Measurements from ENCODE around the gene BTNL2.
A peak's percentile ranks its signal among the peaks of the same experiment; 100 is the strongest.

BTNL2 gene

DNA sequence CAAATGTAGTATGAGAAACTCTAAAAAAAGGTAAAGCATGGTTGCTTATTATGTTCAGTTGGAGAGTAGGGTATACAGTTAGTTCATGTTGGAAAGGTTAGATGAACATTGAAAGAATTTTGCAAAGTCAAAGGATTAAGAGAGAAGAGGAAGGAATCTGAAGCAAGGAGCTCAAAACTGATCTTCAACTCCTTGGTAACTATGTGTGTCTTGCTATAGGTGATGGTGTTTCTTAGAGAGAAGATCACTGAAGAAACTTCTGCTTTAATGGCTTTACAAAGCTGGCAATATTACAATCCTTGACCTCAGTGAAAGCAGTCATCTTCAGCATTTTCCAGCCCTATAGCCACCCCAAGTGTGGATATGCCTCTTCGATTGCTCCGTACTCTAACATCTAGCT, 37.5 kb upstream of the BTNL2 start:
- Histone ChIP-seq H3K4me1 (ENCODE audit: control insufficient read depth in 1 of 2, insufficient read depth in 2 of 2, low read length in 2 of 2) (no peaks in the 10 kb centered on the region), H4K91ac (ENCODE audit: low read depth, low read length) (no peak overlapping the region), H3K4ac (ENCODE audit: low read depth, low read length) (no peak overlapping the region), H4K8ac (ENCODE audit: low read depth, low read length) (no peak overlapping the region), H3K79me2 (ENCODE audit: control insufficient read depth, insufficient read depth, low read length, poor library complexity) (no peaks in the 10 kb centered on the region), H2AK5ac (ENCODE audit: low read length) (no peak overlapping the region), H2BK120ac (ENCODE audit: insufficient read depth, low read length, poor library complexity) (no peak overlapping the region), H3K27me3 (ENCODE audit: insufficient read depth, low read length) (no peaks in the 10 kb centered on the region), H3K4me2 (ENCODE audit: low read length) (no peak overlapping the region), H3K4me3 (ENCODE audit: low read depth, low read length) (no peak overlapping the region), H2BK5ac (ENCODE audit: low read depth, low read length, poor library complexity) (no peak overlapping the region), H3K79me1 (ENCODE audit: low read length) (no peaks in the 10 kb centered on the region), H3K36me3 (ENCODE audit: control insufficient read depth in 1 of 2, insufficient read depth in 2 of 2, low read length in 2 of 2) (no peaks in the 10 kb centered on the region), H3K14ac (ENCODE audit: low read length) (no peak overlapping the region), H2BK12ac (ENCODE audit: low read length) (no peak overlapping the region), H3K27ac (ENCODE audit: low read depth, low read length) (no peak overlapping the region), H4K12ac (ENCODE audit: low read depth, low read length) (no peak overlapping the region), H3K9ac (ENCODE audit: low read length) (no peak overlapping the region), H3K18ac (ENCODE audit: low read length) (no peak overlapping the region), H3K23ac (ENCODE audit: low read length) (no peak overlapping the region), H2AFZ (ENCODE audit: insufficient read depth, low read length, poor library complexity) (no peak overlapping the region), H3K9me3 (ENCODE audit: insufficient read depth, low read depth, low read length) (no peaks in the 10 kb centered on the region)
- no CpG with 5 or more reads among the region's 2 CpGs for WGBS (ENCODE audit: extremely low coverage, insufficient coverage, insufficient read length)
- no peak for DNase-seq

DNA sequence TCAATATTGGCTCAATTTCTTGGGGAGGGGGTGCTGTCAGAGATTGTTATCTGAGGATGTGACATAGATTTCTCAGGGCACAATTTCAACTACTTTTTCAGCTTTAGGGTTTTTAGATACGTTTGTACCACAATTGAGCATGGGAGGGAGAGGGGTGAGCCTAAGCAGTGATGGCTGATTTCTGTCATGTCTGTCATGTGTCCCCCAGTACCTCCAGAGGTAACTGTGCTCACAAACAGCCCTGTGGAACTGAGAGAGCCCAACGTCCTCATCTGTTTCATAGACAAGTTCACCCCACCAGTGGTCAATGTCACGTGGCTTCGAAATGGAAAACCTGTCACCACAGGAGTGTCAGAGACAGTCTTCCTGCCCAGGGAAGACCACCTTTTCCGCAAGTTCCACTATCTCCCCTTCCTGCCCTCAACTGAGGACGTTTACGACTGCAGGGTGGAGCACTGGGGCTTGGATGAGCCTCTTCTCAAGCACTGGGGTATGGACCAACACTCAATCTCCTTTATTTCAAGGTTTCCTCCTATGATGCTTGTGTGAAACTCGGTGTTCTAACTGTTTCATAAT, 36.1 kb upstream of the BTNL2 start:
- no peak overlapping the region for H2BK12ac ChIP-seq (ENCODE audit: low read length)
- no peak overlapping the region for H3K23ac ChIP-seq (ENCODE audit: low read length)
- H3K9me3 ChIP-seq (ENCODE audit: insufficient read depth, low read depth, low read length), result no peaks in the 10 kb centered on the region
- H3K14ac ChIP-seq (ENCODE audit: low read length), result no peak overlapping the region
- H3K79me1 ChIP-seq (ENCODE audit: low read length), result no peaks in the 10 kb centered on the region
- no peaks in the 10 kb centered on the region for H3K79me2 ChIP-seq (ENCODE audit: control insufficient read depth, insufficient read depth, low read length, poor library complexity)
- H3K4me3 ChIP-seq (ENCODE audit: low read depth, low read length), result no peak overlapping the region
- H3K4ac ChIP-seq (ENCODE audit: low read depth, low read length), result no peak overlapping the region
- no peak overlapping the region for H4K8ac ChIP-seq (ENCODE audit: low read depth, low read length)
- H3K27ac ChIP-seq (ENCODE audit: low read depth, low read length), result no peak overlapping the region
- H3K18ac ChIP-seq (ENCODE audit: low read length), result no peak overlapping the region
- H2BK5ac ChIP-seq (ENCODE audit: low read depth, low read length, poor library complexity), result no peak overlapping the region
- no peak overlapping the region for H2BK120ac ChIP-seq (ENCODE audit: insufficient read depth, low read length, poor library complexity)
- no peak overlapping the region for H4K91ac ChIP-seq (ENCODE audit: low read depth, low read length)
- no peak for DNase-seq
- H3K4me2 ChIP-seq (ENCODE audit: low read length), result no peak overlapping the region
- no peak overlapping the region for H2AK5ac ChIP-seq (ENCODE audit: low read length)
- no peaks in the 10 kb centered on the region for H3K27me3 ChIP-seq (ENCODE audit: insufficient read depth, low read length)
- H2AFZ ChIP-seq (ENCODE audit: insufficient read depth, low read length, poor library complexity), result no peak overlapping the region
- WGBS (ENCODE audit: extremely low coverage, insufficient coverage, insufficient read length), result no CpG with 5 or more reads among the region's 8 CpGs
- H3K9ac ChIP-seq (ENCODE audit: low read length), result no peak overlapping the region
- no peaks in the 10 kb centered on the region for H3K36me3 ChIP-seq (ENCODE audit: control insufficient read depth in 1 of 2, insufficient read depth in 2 of 2, low read length in 2 of 2)
- no peaks in the 10 kb centered on the region for H3K4me1 ChIP-seq (ENCODE audit: control insufficient read depth in 1 of 2, insufficient read depth in 2 of 2, low read length in 2 of 2)
- H4K12ac ChIP-seq (ENCODE audit: low read depth, low read length), result no peak overlapping the region

DNA sequence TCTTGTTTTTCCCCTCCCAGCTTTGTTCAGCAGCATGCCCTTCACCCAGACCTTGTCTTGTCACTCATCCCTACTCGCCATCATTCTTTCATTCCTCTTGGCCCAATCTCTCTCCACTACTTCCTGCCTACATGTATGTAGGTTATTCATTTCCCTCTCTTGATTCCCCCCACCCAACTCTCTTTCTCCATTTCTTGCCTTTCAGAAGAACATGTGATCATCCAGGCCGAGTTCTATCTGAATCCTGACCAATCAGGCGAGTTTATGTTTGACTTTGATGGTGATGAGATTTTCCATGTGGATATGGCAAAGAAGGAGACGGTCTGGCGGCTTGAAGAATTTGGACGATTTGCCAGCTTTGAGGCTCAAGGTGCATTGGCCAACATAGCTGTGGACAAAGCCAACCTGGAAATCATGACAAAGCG, 35.3 kb upstream of the BTNL2 start:
- Histone ChIP-seq H3K23ac (ENCODE audit: low read length) (no peak overlapping the region), H3K4ac (ENCODE audit: low read depth, low read length) (no peak overlapping the region), H3K4me1 (ENCODE audit: control insufficient read depth in 1 of 2, insufficient read depth in 2 of 2, low read length in 2 of 2) (no peaks in the 10 kb centered on the region), H3K27me3 (ENCODE audit: insufficient read depth, low read length) (no peaks in the 10 kb centered on the region), H3K36me3 (ENCODE audit: control insufficient read depth in 1 of 2, insufficient read depth in 2 of 2, low read length in 2 of 2) (no peaks in the 10 kb centered on the region), H4K12ac (ENCODE audit: low read depth, low read length) (no peak overlapping the region), H2AFZ (ENCODE audit: insufficient read depth, low read length, poor library complexity) (no peak overlapping the region), H3K9me3 (ENCODE audit: insufficient read depth, low read depth, low read length) (no peaks in the 10 kb centered on the region), H3K4me2 (ENCODE audit: low read length) (no peak overlapping the region), H4K91ac (ENCODE audit: low read depth, low read length) (no peak overlapping the region), H2BK12ac (ENCODE audit: low read length) (no peak overlapping the region), H3K18ac (ENCODE audit: low read length) (no peak overlapping the region), H3K79me2 (ENCODE audit: control insufficient read depth, insufficient read depth, low read length, poor library complexity) (no peaks in the 10 kb centered on the region), H3K9ac (ENCODE audit: low read length) (no peak overlapping the region), H2AK5ac (ENCODE audit: low read length) (no peak overlapping the region), H3K14ac (ENCODE audit: low read length) (no peak overlapping the region), H3K27ac (ENCODE audit: low read depth, low read length) (no peak overlapping the region), H2BK120ac (ENCODE audit: insufficient read depth, low read length, poor library complexity) (no peak overlapping the region), H4K8ac (ENCODE audit: low read depth, low read length) (no peak overlapping the region), H3K4me3 (ENCODE audit: low read depth, low read length) (no peak overlapping the region), H3K79me1 (ENCODE audit: low read length) (no peaks in the 10 kb centered on the region), H2BK5ac (ENCODE audit: low read depth, low read length, poor library complexity) (no peak overlapping the region)
- DNase-seq, result no peak
- WGBS (ENCODE audit: extremely low coverage, insufficient coverage, insufficient read length), result no CpG with 5 or more reads among the region's 7 CpGs

DNA sequence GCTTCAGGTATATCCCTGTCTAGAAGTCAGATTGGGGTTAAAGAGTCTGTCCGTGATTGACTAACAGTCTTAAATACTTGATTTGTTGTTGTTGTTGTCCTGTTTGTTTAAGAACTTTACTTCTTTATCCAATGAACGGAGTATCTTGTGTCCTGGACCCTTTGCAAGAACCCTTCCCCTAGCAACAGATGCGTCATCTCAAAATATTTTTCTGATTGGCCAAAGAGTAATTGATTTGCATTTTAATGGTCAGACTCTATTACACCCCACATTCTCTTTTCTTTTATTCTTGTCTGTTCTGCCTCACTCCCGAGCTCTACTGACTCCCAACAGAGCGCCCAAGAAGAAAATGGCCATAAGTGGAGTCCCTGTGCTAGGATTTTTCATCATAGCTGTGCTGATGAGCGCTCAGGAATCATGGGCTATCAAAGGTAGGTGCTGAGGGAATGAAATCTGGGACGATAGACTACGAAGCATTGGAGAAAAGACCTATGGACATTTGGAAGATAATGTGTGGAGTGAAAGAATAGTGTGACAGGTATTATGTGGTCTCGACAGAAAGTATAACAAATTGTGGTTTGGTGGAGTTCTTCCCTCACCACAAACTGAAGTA, 32.7 kb upstream of the BTNL2 start, which contains the start of gene HLA-DRA:
Gene HLA-DRA, plus strand, starts transcription at position 286 of the 613 bp plus-strand sequence. Its CDS starts 64 bp downstream, at position 350.
- Histone ChIP-seq H2BK120ac (ENCODE audit: insufficient read depth, low read length, poor library complexity) (no peak within 1 kb of the TSS), H3K79me2 (ENCODE audit: control insufficient read depth, insufficient read depth, low read length, poor library complexity) (no peaks in the 10 kb centered on the region), H3K9ac (ENCODE audit: low read length) (no peak within 1 kb of the TSS), H2AK5ac (ENCODE audit: low read length) (no peak within 1 kb of the TSS), H3K23ac (ENCODE audit: low read length) (no peak within 1 kb of the TSS), H3K4ac (ENCODE audit: low read depth, low read length) (no peak within 1 kb of the TSS), H2AFZ (ENCODE audit: insufficient read depth, low read length, poor library complexity) (no peak within 1 kb of the TSS), H2BK5ac (ENCODE audit: low read depth, low read length, poor library complexity) (no peak within 1 kb of the TSS), H3K27me3 (ENCODE audit: insufficient read depth, low read length) (no peaks in the 10 kb centered on the region), H3K4me1 (ENCODE audit: control insufficient read depth in 1 of 2, insufficient read depth in 2 of 2, low read length in 2 of 2) (no peaks in the 10 kb centered on the region), H2BK12ac (ENCODE audit: low read length) (no peak within 1 kb of the TSS), H3K9me3 (ENCODE audit: insufficient read depth, low read depth, low read length) (no peaks in the 10 kb centered on the region), H3K4me3 (ENCODE audit: low read depth, low read length) (no peak within 1 kb of the TSS), H4K8ac (ENCODE audit: low read depth, low read length) (no peak within 1 kb of the TSS), H3K18ac (ENCODE audit: low read length) (no peak within 1 kb of the TSS), H3K4me2 (ENCODE audit: low read length) (no peak within 1 kb of the TSS), H4K12ac (ENCODE audit: low read depth, low read length) (no peak within 1 kb of the TSS), H3K79me1 (ENCODE audit: low read length) (no peaks in the 10 kb centered on the region), H4K91ac (ENCODE audit: low read depth, low read length) (no peak within 1 kb of the TSS), H3K14ac (ENCODE audit: low read length) (no peak within 1 kb of the TSS), H3K36me3 (ENCODE audit: control insufficient read depth in 1 of 2, insufficient read depth in 2 of 2, low read length in 2 of 2) (no peaks in the 10 kb centered on the region), H3K27ac (ENCODE audit: low read depth, low read length) (no peak within 1 kb of the TSS)
- WGBS (ENCODE audit: extremely low coverage, insufficient coverage, insufficient read length), result no CpG with 5 or more reads among the region's 9 CpGs
- DNase-seq, result peak; percentile 27 to 71

All from trophoblast cell (in vitro differentiated cells and primary cell).